ENCODE results near the gene PCDHGC5.
A peak's percentile ranks its signal among the peaks of the same experiment; 100 is the strongest.

The PCDHGC5 gene

GRCh38 chr5:141488591-141489561, at the start of gene PCDHGC5:
TSS of gene PCDHGC5 (plus strand) at chr5:141489081. CDS start at chr5:141489241, 160 bp downstream.
- no peak for DNase-seq

DNA sequence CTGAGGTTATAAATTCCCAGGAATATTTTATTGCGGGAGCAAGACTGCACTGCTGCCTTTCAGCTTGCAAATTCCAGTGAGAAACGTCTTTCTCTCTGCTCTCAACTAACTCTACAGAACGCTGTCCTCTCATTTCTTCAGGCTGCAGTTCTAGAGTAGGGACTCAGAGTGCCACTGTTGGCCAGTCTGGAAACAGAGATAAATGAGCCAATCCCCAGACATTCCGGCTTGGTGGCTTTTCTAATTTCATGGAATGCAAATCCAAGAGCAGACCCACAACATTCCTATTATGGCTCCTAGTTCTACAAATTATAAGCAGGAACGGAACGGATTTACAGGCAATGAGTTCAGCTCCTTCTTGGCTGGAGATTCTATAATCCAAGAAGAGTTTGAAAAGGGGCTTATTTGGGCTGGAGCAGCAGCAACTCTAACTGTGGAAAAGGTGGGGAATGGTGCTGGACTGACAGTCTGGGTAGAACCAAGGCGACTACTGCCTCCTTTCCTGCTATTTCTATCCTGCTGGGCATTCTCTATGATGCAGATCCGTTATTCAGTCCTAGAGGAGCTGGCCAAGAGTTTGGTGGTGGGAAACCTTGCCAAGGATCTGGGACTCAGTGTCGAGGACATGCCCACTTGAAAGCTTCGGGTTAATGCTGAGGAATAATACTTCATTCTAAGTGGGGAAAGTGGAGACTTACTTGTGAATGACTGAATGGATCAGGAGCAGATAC, 49.3 kb upstream of the PCDHGC5 start:
- no peak for DNase-seq

- no peak for DNase-seq
These were observed 48.5 kb upstream of the PCDHGC5 start for GRCh38 chr5:141440341-141440740.

- no peak for DNase-seq
These were observed 47.2 kb upstream of the PCDHGC5 start for GRCh38 chr5:141441571-141442170.

- no peak for DNase-seq
These were observed 23.5 kb upstream of the PCDHGC5 start for GRCh38 chr5:141465351-141465750.

DNA sequence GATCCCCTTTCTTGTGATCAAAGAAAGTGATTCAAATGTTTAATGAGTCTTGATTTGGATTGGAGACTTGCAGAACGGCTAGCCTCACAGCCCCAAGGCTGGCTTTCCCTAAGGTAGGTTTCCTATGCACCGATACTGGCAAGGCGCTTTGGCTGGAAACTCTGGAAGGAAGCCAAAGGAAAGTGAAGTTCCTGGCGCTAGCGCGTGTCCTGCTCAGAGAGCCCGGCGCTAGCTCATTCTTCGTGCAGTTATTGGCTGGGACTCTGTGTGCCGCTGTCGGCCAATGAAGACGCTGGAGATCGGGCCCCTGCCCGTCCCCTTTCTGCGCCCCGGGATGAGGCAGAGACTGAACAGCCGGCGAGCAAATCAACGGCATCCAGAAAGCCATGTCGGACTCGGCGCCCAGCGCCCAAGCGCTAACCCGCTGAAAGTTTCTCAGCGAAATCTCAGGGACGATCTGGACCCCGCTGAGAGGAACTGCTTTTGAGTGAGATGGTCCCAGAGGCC, 13.2 kb upstream of the PCDHGC5 start, which contains the start of gene PCDHGC3:
TSS of gene PCDHGC3 (plus strand) at position 342 of the 507 bp plus-strand sequence. CDS start at position 493, 151 bp downstream.
- peak; percentile 86 for DNase-seq

- peak; percentile 41 for DNase-seq
These were observed 12.6 kb upstream of the PCDHGC5 start for GRCh38 chr5:141476132-141476911.

GRCh38 chr5:141477044-141477575, 11.8 kb upstream of the PCDHGC5 start:
- DNase-seq, result no peak

- no peak for DNase-seq
These were observed 11.1 kb upstream of the PCDHGC5 start for GRCh38 chr5:141477815-141478214.

- DNase-seq, result no peak
These were observed 10.4 kb upstream of the PCDHGC5 start for GRCh38 chr5:141478321-141478945.

GRCh38 chr5:141479776-141480175, 9.1 kb upstream of the PCDHGC5 start:
- no peak for DNase-seq

- no peak for DNase-seq
These were observed 5.0 kb upstream of the PCDHGC5 start for GRCh38 chr5:141483902-141484301.

- no peak for DNase-seq
These were observed 4.6 kb upstream of the PCDHGC5 start for GRCh38 chr5:141484310-141484640.

DNA sequence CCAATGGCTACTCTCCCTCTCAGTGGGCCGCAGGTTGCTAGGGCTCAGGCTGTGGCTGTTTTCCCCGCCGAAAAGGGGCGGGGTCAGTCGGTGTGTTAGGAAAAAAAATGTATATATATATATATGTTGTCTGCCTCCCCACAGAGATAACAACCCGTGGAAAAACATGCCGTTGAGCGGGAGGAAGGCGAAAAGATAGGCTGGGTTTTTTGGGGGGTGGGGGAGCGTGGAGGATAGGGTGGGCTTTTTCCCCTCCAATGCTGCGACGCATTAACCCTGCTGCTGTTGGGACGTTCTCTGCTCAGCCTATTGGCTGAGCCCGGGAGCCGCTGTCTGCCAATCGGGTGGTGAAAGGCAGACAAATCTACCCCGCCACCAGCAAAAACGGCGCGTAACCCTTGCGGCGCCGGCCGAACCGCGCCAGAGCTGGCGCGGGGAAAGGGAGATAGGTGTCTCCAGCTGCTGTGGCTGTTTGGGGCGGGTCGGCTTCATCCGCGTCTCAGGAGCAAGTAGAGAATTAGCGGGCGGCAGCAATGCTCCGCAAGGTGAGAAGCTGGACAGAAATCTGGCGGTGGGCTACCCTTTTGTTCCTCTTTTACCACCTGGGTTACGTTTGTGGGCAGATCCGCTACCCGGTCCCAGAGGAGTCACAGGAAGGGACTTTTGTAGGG, 4.1 kb upstream of the PCDHGC5 start, which contains the start of gene PCDHGC4:
TSS of gene PCDHGC4 (plus strand) at position 390 of the 671 bp plus-strand sequence. CDS start at position 534, 144 bp downstream.
- DNase-seq, result peak; percentile 66

DNA sequence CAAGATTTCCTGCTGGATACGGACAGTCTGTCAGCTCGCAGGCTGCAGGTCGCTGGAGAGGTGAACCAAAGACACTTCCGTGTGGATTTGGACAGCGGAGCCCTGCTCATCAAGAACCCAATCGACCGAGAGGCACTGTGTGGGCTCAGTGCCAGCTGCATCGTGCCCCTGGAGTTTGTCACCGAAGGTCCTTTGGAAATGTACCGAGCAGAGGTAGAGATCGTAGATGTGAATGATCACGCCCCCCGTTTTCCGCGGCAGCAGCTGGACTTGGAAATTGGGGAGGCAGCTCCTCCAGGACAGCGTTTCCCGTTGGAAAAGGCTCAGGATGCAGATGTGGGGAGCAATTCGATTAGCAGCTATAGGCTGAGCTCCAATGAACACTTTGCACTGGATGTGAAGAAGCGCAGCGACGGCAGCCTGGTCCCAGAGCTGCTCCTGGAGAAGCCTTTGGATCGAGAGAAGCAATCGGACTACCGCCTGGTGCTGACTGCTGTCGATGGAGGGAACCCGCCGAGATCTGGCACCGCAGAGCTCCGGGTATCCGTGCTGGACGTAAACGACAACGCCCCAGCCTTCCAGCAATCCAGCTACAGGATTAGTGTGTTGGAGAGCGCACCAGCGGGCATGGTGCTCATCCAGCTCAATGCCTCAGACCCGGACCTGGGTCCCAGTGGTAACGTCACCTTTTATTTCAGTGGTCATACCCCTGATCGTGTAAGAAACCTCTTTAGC, 3.4 kb upstream of the PCDHGC5 start:
- DNase-seq, result peak; percentile 10

- no peak for DNase-seq
These were observed 2.8 kb upstream of the PCDHGC5 start for GRCh38 chr5:141486091-141486490.

DNA sequence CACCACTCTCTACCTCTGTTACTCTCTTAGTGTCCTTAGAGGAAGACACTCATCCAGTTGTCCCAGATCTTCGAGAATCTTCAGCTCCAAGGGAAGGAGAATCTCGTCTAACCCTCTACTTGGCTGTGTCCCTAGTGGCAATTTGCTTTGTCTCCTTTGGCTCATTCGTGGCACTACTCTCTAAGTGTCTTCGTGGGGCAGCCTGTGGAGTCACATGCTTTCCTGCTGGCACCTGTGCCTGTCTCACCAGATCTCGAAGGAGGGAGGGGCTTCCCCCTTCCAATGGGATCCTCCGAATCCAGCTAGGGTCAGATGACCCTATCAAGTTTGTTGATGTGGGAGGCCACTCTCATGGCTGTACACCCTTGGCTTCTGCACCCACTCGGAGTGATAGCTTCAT, 1.8 kb upstream of the PCDHGC5 start:
- DNase-seq, result no peak

DNA sequence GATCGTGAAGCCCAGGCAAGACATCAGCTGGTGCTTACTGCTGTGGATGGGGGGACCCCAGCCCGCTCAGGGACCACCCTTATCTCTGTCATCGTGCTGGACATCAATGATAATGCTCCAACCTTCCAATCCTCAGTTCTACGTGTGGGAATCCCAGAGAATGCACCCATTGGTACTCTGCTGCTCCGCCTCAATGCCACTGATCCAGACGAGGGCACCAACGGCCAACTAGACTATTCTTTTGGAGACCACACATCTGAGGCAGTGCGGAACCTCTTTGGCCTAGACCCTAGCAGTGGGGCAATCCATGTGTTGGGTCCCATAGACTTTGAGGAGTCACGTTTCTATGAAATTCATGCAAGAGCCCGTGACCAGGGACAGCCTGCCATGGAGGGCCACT, 960 bp downstream of the PCDHGC5 start:
- no peak for DNase-seq

- no peak for DNase-seq
These were observed 1.4 kb downstream of the PCDHGC5 start for GRCh38 chr5:141490271-141490670.

DNA sequence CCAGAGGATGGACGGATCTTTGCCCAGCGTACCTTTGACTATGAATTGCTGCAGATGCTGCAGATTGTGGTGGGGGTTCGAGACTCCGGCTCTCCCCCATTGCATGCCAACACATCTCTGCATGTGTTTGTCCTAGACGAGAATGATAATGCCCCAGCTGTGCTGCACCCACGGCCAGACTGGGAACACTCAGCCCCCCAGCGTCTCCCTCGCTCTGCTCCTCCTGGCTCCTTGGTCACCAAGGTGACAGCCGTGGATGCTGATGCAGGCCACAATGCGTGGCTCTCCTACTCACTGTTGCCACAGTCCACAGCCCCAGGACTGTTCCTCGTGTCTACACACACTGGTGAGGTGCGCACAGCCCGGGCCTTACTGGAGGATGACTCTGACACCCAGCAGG, 1.9 kb downstream of the PCDHGC5 start:
- no peak for DNase-seq
